MCF 10A (cell line): ENCODE measurements around the gene MED26. TPM values are rescaled to one million over a fixed set of nuclear protein-coding genes. Genes with fewer than 3 reads are reported as not detected.
A peak's percentile ranks its signal among the peaks of the same experiment; 100 is the strongest.

Experiments
- BruUV-seq: library from RNA; stranded (reverse); fragments of 400-500 nt; replicated peaks from 2 replicates; lab custom pipeline; 2021; lab: Mats Ljungman, UMichigan
- CTCF ChIA-PET: fragments of 300-600 bp; sonication (Branson Sonifier 250); formaldehyde crosslinking; extraction: SDS; loops from one replicate; lab custom pipeline; 2021; ENCODE audit warnings: antibody characterized with exemption, inconsistent platforms; lab: Yijun Ruan, JAX
- POLR2A ChIA-PET: fragments of 300-600, 350-650 bp; sonication (Branson Sonifier 250); formaldehyde crosslinking; extraction: SDS; loops from one replicate; lab custom pipeline; 2020; ENCODE audit warnings: antibody characterized with exemption, inconsistent platforms; lab: Yijun Ruan, JAX
- DNase-seq: peaks from one replicate; pipeline ENCODE4 v3.0.0-alpha.2; 2018; ENCODE audit not compliant: unreplicated experiment
- H3K27ac Mint-ChIP-seq: one replicate; pipeline ENCODE4 v1.8.0; 2022; ENCODE audit warnings: mild to moderate bottlenecking, low read depth, mixed read lengths; ENCODE audit not compliant: unreplicated experiment
- H3K27me3 Mint-ChIP-seq: one replicate; pipeline ENCODE4 v1.8.0; 2022; ENCODE audit warnings: mixed read lengths; ENCODE audit not compliant: insufficient read depth, unreplicated experiment
- H3K36me3 Mint-ChIP-seq: one replicate; pipeline ENCODE4 v1.8.0; 2022; ENCODE audit warnings: mild to moderate bottlenecking, moderate library complexity, mixed read lengths; ENCODE audit not compliant: insufficient read depth, unreplicated experiment
- H3K4me1 Mint-ChIP-seq: one replicate; pipeline ENCODE4 v1.8.0; 2022; ENCODE audit warnings: mixed read lengths; ENCODE audit not compliant: insufficient read depth, unreplicated experiment
- H3K4me3 Mint-ChIP-seq: one replicate; pipeline ENCODE4 v1.8.0; 2022; ENCODE audit warnings: mild to moderate bottlenecking, moderate library complexity, mixed read lengths; ENCODE audit not compliant: unreplicated experiment
- H3K9me3 Mint-ChIP-seq: one replicate; pipeline ENCODE4 v1.8.0; 2022; ENCODE audit warnings: mixed read lengths; ENCODE audit not compliant: unreplicated experiment
- CTCF ChIP-seq: fragments of 200-600 bp; IDR thresholded peaks from one replicate; pipeline ENCODE4 v1.8.0; 2022; ENCODE audit warnings: antibody characterized with exemption, mild to moderate bottlenecking; ENCODE audit not compliant: unreplicated experiment
- intact Hi-C: fragments of 100-400 bp; cut with micrococcal nuclease; formaldehyde crosslinking; loops from 2 replicates; pipeline ENCODE4 v1.14.1; 2022
- total RNA-seq: library from RNA; stranded (reverse); gene quantifications from 2 replicates; pipeline ENCODE4 v1.2.3, GENCODE V29; 2022

Gene MED26
- total RNA-seq, 1 experiment from 2014 or later = 12.9 TPM

- TF ChIP-seq CTCF = no peak
- DNase-seq = no peak
- intact Hi-C loops = no loop called here
- Mint-ChIP-seq H3K4me3 (no peak overlapping the region), H3K27ac (peak overlapping the region; percentile 57), H3K36me3 (peaks cover 4% of the 10 kb centered on the region), H3K9me3 (no peaks in the 10 kb centered on the region), H3K27me3 (no peaks in the 10 kb centered on the region), H3K4me1 (peaks cover 30% of the 10 kb centered on the region)
- BruUV-seq = no TSS peak
- CTCF ChIA-PET = no interaction called here
- POLR2A ChIA-PET = interaction anchor here (1.0 to 2.1 kb wide), 2 partner anchors 23 to 41 kb away, joined by 4 to 18 read pairs; partner anchors contain the start of gene MED26
These were observed 42.1 kb downstream of the MED26 start for GRCh38 chr19:16585808-16586476.

GRCh38 chr19:16585094-16585801, 42.8 kb downstream of the MED26 start:
- intact Hi-C loops = no loop called here
- ChIA-PET POLR2A (interaction anchor here (0.8 to 2.1 kb wide), 7 partner anchors 13 to 76 kb away, joined by 3 to 18 read pairs (median 5); partner anchors contain the start of genes MED26, SLC35E1 and TMEM38A), CTCF (interaction anchor here (1.0 to 1.2 kb wide), 2 partner anchors 21 to 23 kb away, joined by 3 to 5 read pairs; no protein-coding TSS in a partner anchor)
- H3K36me3 Mint-ChIP-seq = peaks cover 4% of the 10 kb centered on the region
- no peaks in the 10 kb centered on the region for H3K27me3 Mint-ChIP-seq
- H3K27ac Mint-ChIP-seq = peak overlapping the region; percentile 78
- H3K4me3 Mint-ChIP-seq = no peak overlapping the region
- no TSS peak for BruUV-seq
- peaks cover 34% of the 10 kb centered on the region for H3K4me1 Mint-ChIP-seq
- DNase-seq = no peak
- no peaks in the 10 kb centered on the region for H3K9me3 Mint-ChIP-seq
- no peak for TF ChIP-seq CTCF

GRCh38 chr19:16584248-16585093, 43.5 kb downstream of the MED26 start:
- CTCF ChIA-PET = interaction anchor here (1.0 to 1.2 kb wide), 3 partner anchors 16 to 24 kb away, joined by 3 to 5 read pairs (median 3); no protein-coding TSS in a partner anchor
- TF ChIP-seq CTCF = no peak
- peaks cover 39% of the 10 kb centered on the region for H3K4me1 Mint-ChIP-seq
- H3K9me3 Mint-ChIP-seq = no peaks in the 10 kb centered on the region
- DNase-seq = peak; percentile 84
- POLR2A ChIA-PET = interaction anchor here (0.8 to 2.1 kb wide), 9 partner anchors 12 to 76 kb away, joined by 3 to 18 read pairs (median 5); partner anchors contain the start of genes MED26, SLC35E1 and TMEM38A
- BruUV-seq = no TSS peak
- peaks cover 11% of the 10 kb centered on the region for H3K36me3 Mint-ChIP-seq
- H3K27me3 Mint-ChIP-seq = no peaks in the 10 kb centered on the region
- H3K27ac Mint-ChIP-seq = peak overlapping the region; percentile 78
- intact Hi-C loops = no loop called here
- H3K4me3 Mint-ChIP-seq = peak overlapping the region; percentile 47
